NCI-H748 treated with DMSO at 0.1 percent for 48 hours (cell line): ENCODE measurements around the gene ANTXR1.

Experiments
- DNase-seq: peaks from one replicate; lab custom pipeline; 2025; lab: John Stamatoyannopoulos, UW

Gene ANTXR1

GRCh38 chr2:69097891-69098655, 85.1 kb downstream of the ANTXR1 start:
- no peak for DNase-seq

GRCh38 chr2:69099541-69099940, 86.6 kb downstream of the ANTXR1 start:
- no peak for DNase-seq

- DNase-seq: no peak
Observed at GRCh38 chr2:69100220-69100723, 87.3 kb downstream of the ANTXR1 start.

- DNase-seq: no peak
Observed at GRCh38 chr2:69102041-69102593, 89.1 kb downstream of the ANTXR1 start.

GRCh38 chr2:69103419-69103818, 90.4 kb downstream of the ANTXR1 start:
- DNase-seq: no peak

GRCh38 chr2:69104261-69104660, 91.3 kb downstream of the ANTXR1 start:
- no peak for DNase-seq

- no peak for DNase-seq
Observed at GRCh38 chr2:69109255-69109654, 96.3 kb downstream of the ANTXR1 start.

GRCh38 chr2:69111076-69111475, 98.1 kb downstream of the ANTXR1 start:
- DNase-seq: no peak

GRCh38 chr2:69113627-69114026, 100.6 kb downstream of the ANTXR1 start:
- DNase-seq: no peak

GRCh38 chr2:69114534-69114933, 101.6 kb downstream of the ANTXR1 start:
- DNase-seq: no peak

GRCh38 chr2:69116438-69116837, 103.5 kb downstream of the ANTXR1 start:
- no peak for DNase-seq

- no peak for DNase-seq
Observed at GRCh38 chr2:69118609-69119008, 105.6 kb downstream of the ANTXR1 start.

- DNase-seq: no peak
Observed at GRCh38 chr2:69119104-69119894, 106.3 kb downstream of the ANTXR1 start.

- no peak for DNase-seq
Observed at GRCh38 chr2:69122271-69122670, 109.3 kb downstream of the ANTXR1 start.

- no peak for DNase-seq
Observed at GRCh38 chr2:69123182-69123581, 110.2 kb downstream of the ANTXR1 start.

GRCh38 chr2:69124343-69124742, 111.4 kb downstream of the ANTXR1 start:
- no peak for DNase-seq

GRCh38 chr2:69125816-69126215, 112.8 kb downstream of the ANTXR1 start:
- no peak for DNase-seq

GRCh38 chr2:69126341-69126740, 113.4 kb downstream of the ANTXR1 start:
- no peak for DNase-seq

- no peak for DNase-seq
Observed at GRCh38 chr2:69131452-69131851, 118.5 kb downstream of the ANTXR1 start.

- no peak for DNase-seq
Observed at GRCh38 chr2:69131983-69132675, 119.2 kb downstream of the ANTXR1 start.

GRCh38 chr2:69132960-69133590, 120.1 kb downstream of the ANTXR1 start:
- no peak for DNase-seq

GRCh38 chr2:69133898-69134297, 120.9 kb downstream of the ANTXR1 start:
- DNase-seq: no peak
